ENCODE data around the gene IRF4. TPM values are rescaled to one million over a fixed set of nuclear protein-coding genes. Genes with fewer than 3 reads are reported as not detected.

IRF4 gene
- total RNA-seq, 1 donor from 2014 or later = 0.24 TPM

DNA sequence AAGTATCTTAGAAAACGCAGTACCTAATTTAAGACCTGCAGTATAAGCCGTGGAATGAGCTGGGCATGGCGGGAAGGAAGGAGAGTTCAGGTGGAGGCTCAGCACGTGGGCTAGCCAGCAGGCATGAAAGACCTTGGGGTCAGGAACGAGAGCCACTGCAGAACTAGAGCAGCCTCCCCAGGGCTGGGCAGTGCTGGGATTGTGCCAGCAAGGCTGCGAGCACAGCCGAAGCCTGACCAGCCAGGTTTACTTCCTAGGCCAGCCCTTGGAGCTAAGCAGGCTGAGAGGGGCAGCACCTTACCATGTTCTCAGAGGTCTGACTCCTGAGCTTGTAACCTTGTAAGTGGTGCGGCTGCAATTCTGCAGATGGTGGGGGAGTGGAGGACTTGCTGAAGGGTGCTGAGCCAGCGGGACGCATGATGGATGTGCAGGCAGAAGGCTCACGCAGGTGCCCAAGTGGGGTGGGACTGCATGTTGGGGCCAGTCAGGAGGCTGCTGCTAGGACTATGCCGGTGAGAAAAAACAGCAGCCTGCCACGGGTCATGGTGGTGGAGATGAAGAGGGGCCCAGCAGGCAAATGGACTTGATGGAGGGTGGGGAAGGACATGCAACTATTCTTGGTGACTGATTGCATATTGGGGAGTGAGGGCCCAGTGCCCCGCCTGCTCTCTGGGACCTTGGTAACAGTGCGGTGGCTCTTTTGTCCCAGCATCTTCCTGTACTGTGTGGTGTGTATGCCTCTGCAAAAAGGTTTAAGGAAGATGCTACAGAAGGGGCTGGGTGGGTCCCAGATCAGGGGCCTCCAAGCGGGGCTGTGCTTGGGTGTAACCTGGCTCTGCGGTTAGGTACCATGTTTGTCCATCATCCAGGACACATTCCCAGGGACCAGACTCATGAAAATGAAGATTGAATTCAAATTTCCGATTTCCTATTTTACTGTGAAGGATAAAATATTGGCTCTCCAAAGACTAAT, 37.6 kb upstream of the IRF4 start:
- no peak for DNase-seq (ENCODE audit: low spot score)

DNA sequence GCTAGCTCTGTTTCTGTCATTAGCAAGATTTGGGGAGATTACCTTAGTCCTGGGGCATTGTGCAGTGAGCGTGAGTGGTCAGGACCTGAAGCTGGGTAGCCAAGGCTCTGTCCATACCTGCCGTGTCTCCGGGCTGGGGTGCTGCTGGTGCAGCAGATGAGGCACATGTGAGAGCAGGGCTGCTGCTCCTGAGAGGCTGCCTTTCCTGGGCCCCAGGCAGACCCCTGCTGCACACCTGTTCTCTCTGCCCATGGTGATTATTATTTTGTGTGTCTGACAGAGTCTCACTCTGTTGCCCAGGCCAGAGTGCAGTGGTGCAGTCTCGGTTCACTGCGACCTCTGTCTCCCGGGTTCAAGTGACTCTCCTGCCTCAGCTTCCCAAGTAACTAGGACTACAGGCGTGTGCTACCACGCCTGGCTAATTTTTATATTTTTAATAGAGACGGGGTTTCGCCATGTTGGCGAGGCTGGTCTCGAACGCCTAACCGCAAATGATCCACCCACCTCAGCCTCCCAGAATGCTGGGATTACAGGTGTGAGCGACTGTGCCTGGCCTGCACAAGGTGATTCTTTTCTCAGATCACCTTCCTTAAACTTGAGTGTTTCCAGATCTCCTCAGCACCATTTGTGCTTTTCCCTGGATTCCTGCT, 36.8 kb upstream of the IRF4 start:
- no peak for DNase-seq (ENCODE audit: low spot score)

GRCh38 chr6:355373-356208, 36.0 kb upstream of the IRF4 start:
- DNase-seq (ENCODE audit: low spot score) = no peak

DNA sequence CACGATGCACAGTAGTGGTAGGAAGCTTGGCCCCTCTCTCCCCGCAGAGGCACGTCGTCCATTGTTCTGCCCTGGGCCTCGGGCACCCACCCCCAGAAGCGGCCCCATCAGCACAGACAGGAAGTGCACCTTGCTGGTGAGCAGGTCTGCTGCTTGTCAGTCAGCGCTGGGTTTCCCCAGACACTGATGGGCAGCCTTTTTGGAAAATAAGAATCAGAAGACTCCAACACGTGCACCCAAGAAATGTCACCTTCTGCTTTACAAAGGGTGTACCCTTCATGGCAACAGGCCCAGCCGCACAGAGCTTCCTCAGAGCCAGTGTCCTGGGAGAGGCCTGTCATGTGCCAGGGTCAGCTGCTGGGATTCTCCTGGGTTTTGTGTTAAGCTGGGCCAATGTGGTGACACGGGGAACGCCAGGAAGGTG, 34.7 kb upstream of the IRF4 start:
- DNase-seq (ENCODE audit: low spot score) = no peak

- DNase-seq (ENCODE audit: low spot score) = no peak
Observed at GRCh38 chr6:357261-357790, 34.2 kb upstream of the IRF4 start.

DNA sequence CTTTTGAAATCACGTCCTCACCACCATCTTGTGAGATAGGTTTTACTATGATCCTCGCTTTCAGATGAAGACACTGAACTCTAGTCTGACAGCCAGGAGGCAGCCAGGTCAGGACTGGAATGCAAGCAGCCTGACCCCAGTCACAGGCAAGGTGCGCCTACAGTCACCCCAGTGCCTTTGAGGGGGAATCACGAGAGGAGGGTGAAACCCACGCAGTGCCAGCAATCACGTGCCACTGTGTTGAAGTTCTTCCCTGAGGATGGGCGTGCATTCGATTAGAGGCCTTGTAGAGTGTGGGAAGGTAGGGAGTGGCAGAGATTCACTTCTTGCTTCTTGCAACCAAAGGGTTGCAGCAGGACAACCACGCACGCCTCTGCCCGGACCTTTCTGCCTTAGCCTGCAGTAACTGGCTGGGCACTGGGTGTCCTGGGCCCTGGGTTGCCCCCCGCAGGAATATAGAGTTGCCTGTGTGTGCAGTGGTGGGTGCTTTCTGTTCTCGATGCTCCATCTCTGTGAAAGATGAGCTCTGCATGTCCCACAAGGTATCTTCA, 33.7 kb upstream of the IRF4 start:
- no peak for DNase-seq (ENCODE audit: low spot score)

DNA sequence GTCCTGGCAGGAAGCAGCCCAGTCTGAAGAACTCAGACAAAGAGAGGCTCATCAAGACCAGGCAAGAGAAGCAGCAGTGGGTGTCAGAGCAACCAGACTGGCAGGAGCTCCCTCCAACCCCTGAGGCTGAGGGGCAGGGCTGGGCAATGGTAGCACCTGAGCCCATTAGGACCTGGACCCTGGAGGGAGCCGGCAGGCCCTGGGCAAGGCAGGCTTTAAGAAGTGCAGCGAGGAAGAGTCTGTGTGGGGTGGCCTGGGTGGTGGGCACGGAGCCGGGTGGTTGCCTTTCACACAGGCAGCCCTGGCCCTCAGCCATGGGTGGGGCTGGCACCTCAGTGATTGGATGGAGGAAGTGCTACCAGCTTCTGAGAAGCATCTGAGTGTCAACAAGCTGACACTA, 33.1 kb upstream of the IRF4 start:
- DNase-seq (ENCODE audit: low spot score) = no peak

GRCh38 chr6:358847-359246, 32.7 kb upstream of the IRF4 start:
- no peak for DNase-seq (ENCODE audit: low spot score)

DNA sequence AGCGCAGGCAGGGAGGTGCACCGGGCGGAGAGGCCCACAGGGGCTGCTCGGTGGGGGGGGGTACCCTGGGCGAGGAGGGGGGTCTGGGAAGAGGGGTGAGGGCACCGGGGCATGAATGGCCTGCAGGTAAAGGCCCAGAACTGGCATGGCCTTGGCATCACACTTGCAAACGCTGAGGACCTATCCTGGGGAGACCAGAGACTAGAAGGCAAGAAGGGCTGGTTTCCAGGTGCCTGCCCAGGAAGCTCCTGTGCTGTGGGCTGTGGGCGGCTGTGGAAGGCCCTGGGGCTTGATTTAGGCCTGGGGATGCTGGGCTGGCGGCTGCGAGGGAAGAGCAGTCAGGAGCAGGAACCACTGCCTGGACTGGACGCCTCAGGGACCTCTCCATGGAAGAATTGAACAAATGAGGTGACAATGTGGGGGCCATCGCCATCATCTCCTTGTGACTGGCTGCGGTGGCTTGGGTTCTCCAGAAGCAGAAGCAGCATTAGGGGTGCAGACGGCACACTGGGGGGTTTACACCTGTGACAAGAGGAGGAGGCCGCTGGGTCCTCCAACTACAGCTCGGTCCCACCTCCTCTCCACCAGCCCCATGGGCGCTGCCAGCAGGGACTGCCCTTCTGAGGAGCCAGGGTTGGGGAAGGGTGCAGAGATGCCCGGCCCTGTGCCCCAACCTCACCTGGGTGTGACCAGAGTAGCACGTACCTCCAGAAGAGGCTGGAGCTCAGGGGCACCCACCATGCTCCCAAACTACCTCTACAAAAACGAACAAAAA, 32.1 kb upstream of the IRF4 start:
- no peak for DNase-seq (ENCODE audit: low spot score)

GRCh38 chr6:360349-360748, 31.2 kb upstream of the IRF4 start:
- no peak for DNase-seq (ENCODE audit: low spot score)

- no peak for DNase-seq (ENCODE audit: low spot score)
Observed at GRCh38 chr6:360764-361373, 30.7 kb upstream of the IRF4 start.

- no peak for DNase-seq (ENCODE audit: low spot score)
Observed at GRCh38 chr6:361411-362132, 30.0 kb upstream of the IRF4 start.

- no peak for DNase-seq (ENCODE audit: low spot score)
Observed at GRCh38 chr6:362231-362923, 29.2 kb upstream of the IRF4 start.

DNA sequence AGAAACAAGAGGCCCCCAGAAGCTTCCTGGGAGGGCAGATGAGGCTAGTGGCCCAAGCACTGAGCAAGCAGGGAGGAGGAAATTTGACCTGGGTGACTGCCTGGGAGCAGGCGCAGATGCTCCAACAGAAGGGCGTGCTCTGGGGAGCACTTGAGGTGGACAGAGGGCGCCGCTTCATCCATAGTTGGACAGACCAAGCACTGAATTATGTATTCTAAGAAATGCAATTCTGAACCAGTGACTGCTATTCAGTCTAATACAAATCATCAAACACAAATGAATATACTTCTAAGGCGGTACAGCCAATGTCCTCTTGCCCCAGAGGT, 28.7 kb upstream of the IRF4 start:
- no peak for DNase-seq (ENCODE audit: low spot score)

DNA sequence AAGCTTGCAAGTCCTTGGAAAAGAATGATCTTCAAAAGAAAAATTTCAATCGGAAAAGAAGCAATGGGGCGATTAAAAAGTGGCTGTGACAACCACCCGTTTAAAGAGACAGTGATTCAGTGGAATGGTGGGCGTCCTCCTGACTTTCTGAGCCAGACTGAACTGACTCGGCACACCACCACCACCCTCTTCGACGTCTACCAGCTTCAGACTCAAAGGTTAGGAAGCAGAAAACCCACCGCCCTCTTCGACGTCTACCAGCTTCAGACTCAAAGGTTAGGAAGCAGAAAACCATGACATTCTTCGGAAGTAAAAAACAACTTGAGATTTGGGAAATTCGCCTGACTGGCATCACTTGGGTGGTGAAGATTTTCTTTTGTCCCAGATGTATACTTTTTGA, 28.3 kb upstream of the IRF4 start:
- no peak for DNase-seq (ENCODE audit: low spot score)

- DNase-seq (ENCODE audit: low spot score) = no peak
Observed at GRCh38 chr6:363909-364308, 27.6 kb upstream of the IRF4 start.

DNA sequence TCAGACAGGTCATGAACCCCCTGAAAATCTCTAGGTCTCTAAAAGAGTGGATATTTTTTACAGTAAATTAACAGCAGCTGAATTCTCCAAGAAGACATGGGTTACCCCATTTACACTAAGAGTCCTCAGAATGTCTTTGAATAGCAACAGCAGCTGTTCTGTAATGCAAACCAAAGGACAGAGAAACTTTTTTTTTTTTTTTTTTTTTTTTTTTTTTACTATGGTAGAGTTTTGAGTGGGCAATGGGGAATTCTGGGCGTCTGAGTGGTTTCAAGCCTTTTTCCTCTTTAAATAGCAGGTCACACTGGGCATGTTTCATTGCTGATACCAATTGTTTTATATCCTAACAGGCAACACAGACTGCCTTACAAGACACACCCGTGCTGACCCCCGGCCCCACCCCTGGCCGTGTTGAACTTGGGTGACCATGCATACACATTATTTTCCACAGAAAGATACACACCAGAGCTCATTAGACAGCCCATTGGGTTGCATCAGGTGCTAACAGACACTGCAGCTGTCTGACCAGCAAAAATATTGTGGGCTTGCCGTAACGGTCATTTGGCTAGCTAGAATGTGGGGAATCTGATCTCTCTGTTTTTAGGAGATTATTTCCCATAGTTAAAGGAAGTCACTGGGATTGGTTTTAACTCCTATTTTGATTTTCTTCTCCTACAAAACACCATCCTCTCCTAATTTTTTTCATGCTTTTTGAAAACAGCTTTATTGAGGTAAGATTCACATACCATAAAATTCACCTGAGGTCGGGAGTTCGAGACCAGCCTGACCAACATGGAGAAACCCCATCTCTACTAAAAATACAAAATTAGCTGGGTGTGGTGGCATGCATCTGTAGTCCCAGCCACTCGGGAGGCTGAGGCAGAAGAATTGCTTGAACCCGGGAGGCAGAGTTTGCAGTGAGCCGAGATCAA, 26.7 kb upstream of the IRF4 start:
- no peak for DNase-seq (ENCODE audit: low spot score)

- no peak for DNase-seq (ENCODE audit: low spot score)
Observed at GRCh38 chr6:365835-366234, 25.7 kb upstream of the IRF4 start.
